Measurements from ENCODE around the gene FHOD3.

The FHOD3 gene

GRCh38 chr18:36757081-36757480, 459.6 kb downstream of the FHOD3 start:
- peaks cover 0 to 3% (median 0%) of the 10 kb centered on the region in 5 experiments for H3K27me3 ChIP-seq (replicated peaks in 2 of 5; ENCODE audit: control insufficient read depth in 4 of 5, insufficient read depth in 5 of 5, low read length in 4 of 5)
- H3K4me3 ChIP-seq (ENCODE audit: control insufficient read depth in 1 of 7, extremely low read depth in 1 of 7, insufficient read depth in 4 of 7, low read depth in 2 of 7, low read length in 6 of 7): no peak overlapping the region
- H3K9me3 ChIP-seq (ENCODE audit: control extremely low read depth in 1 of 5, control insufficient read depth in 4 of 5, insufficient read depth in 2 of 5, low read depth in 1 of 5, low read length in 4 of 5): no peaks in the 10 kb centered on the region
- 13% methylated on average over 1 of the region's 1 CpG for WGBS (ENCODE audit: insufficient coverage)
- no peaks in the 10 kb centered on the region for H3K36me3 ChIP-seq (ENCODE audit: control insufficient read depth in 4 of 4, insufficient read depth in 4 of 4, low read length in 3 of 4)
- CTCF ChIA-PET: interaction anchor here (0.8 to 1.0 kb wide), 2 partner anchors 25 to 70 kb away, joined by 4 to 7 read pairs; no protein-coding TSS in a partner anchor
- DNase-seq: peak; percentile 19 to 33 (median 25)
- no peaks in the 10 kb centered on the region for H3K4me1 ChIP-seq (ENCODE audit: control extremely low read depth in 1 of 4, control insufficient read depth in 4 of 4, insufficient read depth in 4 of 4, low read length in 3 of 4)
- POLR2A ChIA-PET: no interaction called here
- no peak overlapping the region for H3K27ac ChIP-seq (ENCODE audit: insufficient read depth in 1 of 2, low read depth in 1 of 2, low read length in 2 of 2, poor library complexity in 1 of 2, severe bottlenecking in 2 of 2)

DNA sequence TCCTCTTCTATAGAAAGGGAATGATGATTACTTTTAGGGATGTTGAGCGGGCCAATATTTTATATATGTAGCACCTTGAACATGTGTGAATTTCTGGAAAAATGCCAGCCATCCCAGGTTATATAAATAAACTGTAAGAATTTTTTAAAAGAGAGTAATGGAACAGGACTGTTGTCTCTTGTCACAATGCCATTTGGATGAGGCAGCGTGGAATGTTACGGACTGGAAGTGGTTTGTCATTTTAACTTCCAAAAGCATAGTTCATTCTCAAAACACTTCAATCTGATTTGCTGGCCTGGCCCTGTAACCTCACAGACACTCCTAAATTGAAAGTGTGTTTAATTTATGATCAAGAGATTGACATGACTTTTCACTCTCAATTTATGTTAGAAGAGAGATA, 460.5 kb downstream of the FHOD3 start:
- Histone ChIP-seq H3K27ac (ENCODE audit: insufficient read depth in 1 of 2, low read depth in 1 of 2, low read length in 2 of 2, poor library complexity in 1 of 2, severe bottlenecking in 2 of 2) (no peak overlapping the region), H3K4me1 (ENCODE audit: control extremely low read depth in 1 of 4, control insufficient read depth in 4 of 4, insufficient read depth in 4 of 4, low read length in 3 of 4) (no peaks in the 10 kb centered on the region), H3K27me3 (replicated peaks in 2 of 5; ENCODE audit: control insufficient read depth in 4 of 5, insufficient read depth in 5 of 5, low read length in 4 of 5) (peaks cover 0 to 3% (median 0%) of the 10 kb centered on the region in 5 experiments), H3K9me3 (ENCODE audit: control extremely low read depth in 1 of 5, control insufficient read depth in 4 of 5, insufficient read depth in 2 of 5, low read depth in 1 of 5, low read length in 4 of 5) (no peaks in the 10 kb centered on the region), H3K4me3 (ENCODE audit: control insufficient read depth in 1 of 7, extremely low read depth in 1 of 7, insufficient read depth in 4 of 7, low read depth in 2 of 7, low read length in 6 of 7) (no peak overlapping the region), H3K36me3 (ENCODE audit: control insufficient read depth in 4 of 4, insufficient read depth in 4 of 4, low read length in 3 of 4) (no peaks in the 10 kb centered on the region)
- no peak for DNase-seq
- ChIA-PET POLR2A (no interaction called here), CTCF (interaction anchor here (1.0 kb wide), 1 partner anchor 71 kb away, joined by 7 read pairs; no protein-coding TSS in a partner anchor)
- WGBS (ENCODE audit: insufficient coverage): no CpG with 5 or more reads among the region's 3 CpGs

DNA sequence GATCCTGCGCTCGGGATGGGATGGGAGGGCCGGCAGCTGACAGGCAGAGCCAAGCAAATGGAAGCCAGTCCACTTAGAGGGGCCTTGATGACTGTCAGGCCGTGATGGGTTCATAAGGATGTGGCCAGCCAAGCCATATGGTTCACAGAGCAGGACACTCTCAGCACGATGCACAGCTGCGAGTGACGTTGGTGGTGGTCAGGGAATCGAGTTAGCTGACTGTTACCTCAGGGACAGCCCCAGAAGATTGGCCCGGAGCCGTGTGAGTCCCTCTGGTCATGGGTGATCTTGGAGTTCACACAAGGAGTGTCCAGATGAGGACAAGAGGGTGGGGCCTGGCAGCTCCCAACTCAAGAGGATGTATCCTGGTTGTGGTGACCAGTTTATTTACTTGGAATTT, 461.1 kb downstream of the FHOD3 start:
- ChIA-PET CTCF (no interaction called here), POLR2A (no interaction called here)
- 95% methylated on average over 10 of the region's 10 CpGs for WGBS (ENCODE audit: insufficient coverage)
- Histone ChIP-seq H3K27me3 (replicated peaks in 2 of 5; ENCODE audit: control insufficient read depth in 4 of 5, insufficient read depth in 5 of 5, low read length in 4 of 5) (peaks cover 0 to 3% (median 0%) of the 10 kb centered on the region in 5 experiments), H3K4me3 (ENCODE audit: control insufficient read depth in 1 of 7, extremely low read depth in 1 of 7, insufficient read depth in 4 of 7, low read depth in 2 of 7, low read length in 6 of 7) (no peak overlapping the region), H3K27ac (ENCODE audit: insufficient read depth in 1 of 2, low read depth in 1 of 2, low read length in 2 of 2, poor library complexity in 1 of 2, severe bottlenecking in 2 of 2) (no peak overlapping the region), H3K9me3 (ENCODE audit: control extremely low read depth in 1 of 5, control insufficient read depth in 4 of 5, insufficient read depth in 2 of 5, low read depth in 1 of 5, low read length in 4 of 5) (no peaks in the 10 kb centered on the region), H3K4me1 (ENCODE audit: control extremely low read depth in 1 of 4, control insufficient read depth in 4 of 4, insufficient read depth in 4 of 4, low read length in 3 of 4) (no peaks in the 10 kb centered on the region), H3K36me3 (ENCODE audit: control insufficient read depth in 4 of 4, insufficient read depth in 4 of 4, low read length in 3 of 4) (no peaks in the 10 kb centered on the region)
- no peak for DNase-seq

GRCh38 chr18:36759167-36759776, 461.8 kb downstream of the FHOD3 start:
- DNase-seq: no peak
- Histone ChIP-seq H3K4me1 (ENCODE audit: control extremely low read depth in 1 of 4, control insufficient read depth in 4 of 4, insufficient read depth in 4 of 4, low read length in 3 of 4) (no peaks in the 10 kb centered on the region), H3K36me3 (ENCODE audit: control insufficient read depth in 4 of 4, insufficient read depth in 4 of 4, low read length in 3 of 4) (no peaks in the 10 kb centered on the region), H3K27ac (ENCODE audit: insufficient read depth in 1 of 2, low read depth in 1 of 2, low read length in 2 of 2, poor library complexity in 1 of 2, severe bottlenecking in 2 of 2) (no peak overlapping the region), H3K4me3 (ENCODE audit: control insufficient read depth in 1 of 7, extremely low read depth in 1 of 7, insufficient read depth in 4 of 7, low read depth in 2 of 7, low read length in 6 of 7) (no peak overlapping the region), H3K27me3 (replicated peaks in 2 of 5; ENCODE audit: control insufficient read depth in 4 of 5, insufficient read depth in 5 of 5, low read length in 4 of 5) (peaks cover 0 to 3% (median 0%) of the 10 kb centered on the region in 5 experiments), H3K9me3 (ENCODE audit: control extremely low read depth in 1 of 5, control insufficient read depth in 4 of 5, insufficient read depth in 2 of 5, low read depth in 1 of 5, low read length in 4 of 5) (no peaks in the 10 kb centered on the region)
- 89% methylated on average over 5 of the region's 6 CpGs for WGBS (ENCODE audit: insufficient coverage)
- CTCF ChIA-PET: no interaction called here
- POLR2A ChIA-PET: no interaction called here

- 99% methylated on average over 28 of the region's 29 CpGs for WGBS (ENCODE audit: insufficient coverage)
- H3K27ac ChIP-seq (ENCODE audit: insufficient read depth in 1 of 2, low read depth in 1 of 2, low read length in 2 of 2, poor library complexity in 1 of 2, severe bottlenecking in 2 of 2): no peak overlapping the region
These were observed 463.1 kb downstream of the FHOD3 start for GRCh38 chr18:36760598-36760997.

GRCh38 chr18:36761186-36761698, 463.7 kb downstream of the FHOD3 start:
- Histone ChIP-seq H3K4me1 (ENCODE audit: control extremely low read depth in 1 of 4, control insufficient read depth in 4 of 4, insufficient read depth in 4 of 4, low read length in 3 of 4) (no peaks in the 10 kb centered on the region), H3K9me3 (ENCODE audit: control extremely low read depth in 1 of 5, control insufficient read depth in 4 of 5, insufficient read depth in 2 of 5, low read depth in 1 of 5, low read length in 4 of 5) (no peaks in the 10 kb centered on the region), H3K36me3 (ENCODE audit: control insufficient read depth in 4 of 4, insufficient read depth in 4 of 4, low read length in 3 of 4) (no peaks in the 10 kb centered on the region), H3K27me3 (replicated peaks in 2 of 5; ENCODE audit: control insufficient read depth in 4 of 5, insufficient read depth in 5 of 5, low read length in 4 of 5) (peaks cover 0 to 3% (median 0%) of the 10 kb centered on the region in 5 experiments), H3K27ac (ENCODE audit: insufficient read depth in 1 of 2, low read depth in 1 of 2, low read length in 2 of 2, poor library complexity in 1 of 2, severe bottlenecking in 2 of 2) (no peak overlapping the region), H3K4me3 (ENCODE audit: control insufficient read depth in 1 of 7, extremely low read depth in 1 of 7, insufficient read depth in 4 of 7, low read depth in 2 of 7, low read length in 6 of 7) (no peak overlapping the region)
- 98% methylated on average over 12 of the region's 12 CpGs for WGBS (ENCODE audit: insufficient coverage)
- DNase-seq: no peak
- ChIA-PET POLR2A (no interaction called here), CTCF (no interaction called here)

More at GRCh38 chr18:36760598-36760997, 463.1 kb downstream of the FHOD3 start:
- Histone ChIP-seq H3K9me3 (ENCODE audit: control extremely low read depth in 1 of 5, control insufficient read depth in 4 of 5, insufficient read depth in 2 of 5, low read depth in 1 of 5, low read length in 4 of 5) (no peaks in the 10 kb centered on the region), H3K36me3 (ENCODE audit: control insufficient read depth in 4 of 4, insufficient read depth in 4 of 4, low read length in 3 of 4) (no peaks in the 10 kb centered on the region), H3K4me1 (ENCODE audit: control extremely low read depth in 1 of 4, control insufficient read depth in 4 of 4, insufficient read depth in 4 of 4, low read length in 3 of 4) (no peaks in the 10 kb centered on the region), H3K27me3 (replicated peaks in 2 of 5; ENCODE audit: control insufficient read depth in 4 of 5, insufficient read depth in 5 of 5, low read length in 4 of 5) (peaks cover 0 to 3% (median 0%) of the 10 kb centered on the region in 5 experiments), H3K4me3 (ENCODE audit: control insufficient read depth in 1 of 7, extremely low read depth in 1 of 7, insufficient read depth in 4 of 7, low read depth in 2 of 7, low read length in 6 of 7) (no peak overlapping the region)
- CTCF ChIA-PET: no interaction called here
- DNase-seq: no peak
- POLR2A ChIA-PET: no interaction called here

- DNase-seq: peak in 2 of 3 donors; percentile 25 to 31
- no peaks in the 10 kb centered on the region for H3K36me3 ChIP-seq (ENCODE audit: control insufficient read depth in 4 of 4, insufficient read depth in 4 of 4, low read length in 3 of 4)
- WGBS (ENCODE audit: insufficient coverage): 92% methylated on average over 1 of the region's 2 CpGs
- H3K4me1 ChIP-seq (ENCODE audit: control extremely low read depth in 1 of 4, control insufficient read depth in 4 of 4, insufficient read depth in 4 of 4, low read length in 3 of 4): no peaks in the 10 kb centered on the region
- no peaks in the 10 kb centered on the region for H3K9me3 ChIP-seq (ENCODE audit: control extremely low read depth in 1 of 5, control insufficient read depth in 4 of 5, insufficient read depth in 2 of 5, low read depth in 1 of 5, low read length in 4 of 5)
- no peak overlapping the region for H3K4me3 ChIP-seq (ENCODE audit: control insufficient read depth in 1 of 7, extremely low read depth in 1 of 7, insufficient read depth in 4 of 7, low read depth in 2 of 7, low read length in 6 of 7)
- no peaks in the 10 kb centered on the region for H3K27me3 ChIP-seq (replicated peaks in 2 of 5; ENCODE audit: control insufficient read depth in 4 of 5, insufficient read depth in 5 of 5, low read length in 4 of 5)
- no peak overlapping the region for H3K27ac ChIP-seq (ENCODE audit: insufficient read depth in 1 of 2, low read depth in 1 of 2, low read length in 2 of 2, poor library complexity in 1 of 2, severe bottlenecking in 2 of 2)
- ChIA-PET POLR2A (no interaction called here), CTCF (no interaction called here)
These were observed 464.6 kb downstream of the FHOD3 start for GRCh38 chr18:36762074-36762473.

Measured in common myeloid progenitor, CD34-positive (primary cell).